CD14-positive monocyte (primary cell): Measurements from ENCODE around the gene CCDC8. TPM values are rescaled to one million over a fixed set of nuclear protein-coding genes. Genes with fewer than 3 reads are reported as not detected.

Experiments
- DNase-seq, 3 donors: peaks; one replicate each; pipeline ENCODE4 v3.0.0-alpha.2; 2011 to 2022
- H2AFZ ChIP-seq: 2 replicates; pipeline ENCODE4 v1.6.0; 2012; ENCODE audit warnings: mild to moderate bottlenecking, low read depth, low read length, inconsistent platforms; ENCODE audit not compliant: insufficient read depth, poor library complexity, severe bottlenecking
- H3K27ac ChIP-seq, 2 donors: 1 replicate in 1 of 2; 2 replicates in 1 of 2; pipeline ENCODE4 v1.5.1; 2012 to 2013; ENCODE audit warnings: low read length in 2 of 2, control low read depth in 1 of 2, inconsistent platforms in 1 of 2, low read depth in 1 of 2, mild to moderate bottlenecking in 1 of 2
- H3K27me3 ChIP-seq, 2 donors: one replicate each; pipeline versions ENCODE4 v1.6.0 to v1.6.1; 2011 to 2013; ENCODE audit warnings: low read length in 2 of 2; ENCODE audit not compliant: control insufficient read depth in 2 of 2, insufficient read depth in 2 of 2
- H3K36me3 ChIP-seq, 2 donors: replicated peaks in 1 of 2; 1 replicate in 1 of 2; 2 replicates in 1 of 2; pipeline versions ENCODE4 v1.5.1 to v1.6.1; 2012 to 2013; ENCODE audit warnings: low read length in 2 of 2, control low read depth in 1 of 2, inconsistent platforms in 1 of 2, mild to moderate bottlenecking in 1 of 2; ENCODE audit not compliant: insufficient read depth in 2 of 2, control insufficient read depth in 1 of 2
- H3K4me1 ChIP-seq, 2 donors: 1 replicate in 1 of 2; 2 replicates in 1 of 2; pipeline versions ENCODE4 v1.5.1 to v1.6.1; 2012 to 2013; ENCODE audit warnings: low read length in 2 of 2, control low read depth in 1 of 2, inconsistent platforms in 1 of 2, mild to moderate bottlenecking in 1 of 2, moderate library complexity in 1 of 2; ENCODE audit not compliant: insufficient read depth in 2 of 2, control insufficient read depth in 1 of 2
- H3K4me2 ChIP-seq: replicated peaks from 2 replicates; pipeline ENCODE3; 2012; ENCODE audit warnings: low read length, moderate library complexity, mild to moderate bottlenecking; ENCODE audit not compliant: poor library complexity, severe bottlenecking; ENCODE audit errors: extremely low read depth
- H3K4me3 ChIP-seq, 3 experiments: fragments of 200-600 bp in 1 of 3; sonication (generic) in 1 of 3; replicated peaks in 1 of 3; 1 replicate in 2 of 3; 2 replicates in 1 of 3; pipeline ENCODE4 v1.5.1; 2011 to 2013; ENCODE audit warnings: low read length in 3 of 3, mild to moderate bottlenecking in 3 of 3, control low read depth in 2 of 3, low read depth in 2 of 3, inconsistent platforms in 1 of 3, moderate library complexity in 1 of 3
- H3K79me2 ChIP-seq: 2 replicates; pipeline ENCODE4 v1.6.0; 2012; ENCODE audit warnings: mild to moderate bottlenecking, control low read depth, inconsistent platforms, low read length, moderate library complexity; ENCODE audit not compliant: insufficient read depth
- H3K9ac ChIP-seq: 2 replicates; pipeline ENCODE4 v1.6.0; 2017; ENCODE audit warnings: low read length, mild to moderate bottlenecking; ENCODE audit not compliant: insufficient read depth, poor library complexity, severe bottlenecking
- H3K9me3 ChIP-seq, 2 donors: replicated peaks in 1 of 2; 1 replicate in 1 of 2; 2 replicates in 1 of 2; pipeline versions ENCODE4 v1.5.1 to v1.6.1; 2012 to 2013; ENCODE audit warnings: low read length in 2 of 2, control low read depth in 1 of 2; ENCODE audit not compliant: control insufficient read depth in 1 of 2, insufficient read depth in 1 of 2
- H4K20me1 ChIP-seq: 2 replicates; pipeline ENCODE4 v1.6.0; 2012; ENCODE audit warnings: mild to moderate bottlenecking, low read length, control low read depth, moderate library complexity; ENCODE audit not compliant: insufficient read depth
- H3K27ac Mint-ChIP-seq, 7 donors: one replicate each; pipeline ENCODE4 v1.8.0; 2020; ENCODE audit warnings: mild to moderate bottlenecking in 7 of 7, mixed read lengths in 7 of 7, moderate library complexity in 6 of 7, inconsistent platforms in 2 of 7
- H3K27me3 Mint-ChIP-seq, 3 donors: one replicate each; pipeline ENCODE4 v1.8.0; 2021 to 2022; ENCODE audit warnings: low read depth in 3 of 3, mild to moderate bottlenecking in 3 of 3, mixed read lengths in 3 of 3, moderate library complexity in 3 of 3, inconsistent platforms in 1 of 3
- H3K36me3 Mint-ChIP-seq, 2 donors: one replicate each; pipeline ENCODE4 v1.8.0; 2020; ENCODE audit warnings: mixed read lengths in 2 of 2, inconsistent platforms in 1 of 2, mild to moderate bottlenecking in 1 of 2
- H3K4me1 Mint-ChIP-seq: one replicate; pipeline ENCODE4 v1.8.0; 2020; ENCODE audit warnings: mild to moderate bottlenecking, mixed read lengths
- H3K4me3 Mint-ChIP-seq, 2 donors: one replicate each; pipeline ENCODE4 v1.8.0; 2020; ENCODE audit warnings: mild to moderate bottlenecking in 2 of 2, mixed read lengths in 2 of 2, moderate library complexity in 1 of 2
- H3K9me3 Mint-ChIP-seq, 7 donors: one replicate each; pipeline ENCODE4 v1.8.0; 2020 to 2022; ENCODE audit warnings: mixed read lengths in 7 of 7, mild to moderate bottlenecking in 6 of 7, moderate library complexity in 6 of 7, inconsistent platforms in 2 of 7
- WGBS: methylation state at CpG from one replicate; pipeline ENCODE4 v1.1.5; 2013; ENCODE audit warnings: missing lambda C conversion rate; ENCODE audit not compliant: insufficient coverage; 5-methylcytosine and 5-hydroxymethylcytosine counted together
- intact Hi-C, 2 donors: fragments of 100-400 bp; cut with micrococcal nuclease; formaldehyde crosslinking; loops; one replicate each; pipeline versions ENCODE4 v1.15.0 to v1.15.1; 2023
- polyA plus RNA-seq, 3 donors: library from polyadenylated mRNA; depleted of rRNA in 1 of 3; unstranded in 2 of 3; stranded (reverse) in 1 of 3; fragments of 300-500 nt in 2 of 3; fragments of >200 nt in 1 of 3; fragmentation: Illumina TruSeq in 2 of 3; gene quantifications; 1 replicate in 2 of 3; 2 replicates in 1 of 3; pipeline ENCODE4 v1.2.3, GENCODE V29; 2012 to 2021
- TF ChIP-seq, protein P1 (sequence below): fragments of 200-600 bp; IDR thresholded peaks from one replicate; pipeline ENCODE4 v1.8.0; 2022; ENCODE audit warnings: antibody characterized with exemption, mild to moderate bottlenecking

CCDC8 gene
- polyA plus RNA-seq, 3 donors = not detected

DNA sequence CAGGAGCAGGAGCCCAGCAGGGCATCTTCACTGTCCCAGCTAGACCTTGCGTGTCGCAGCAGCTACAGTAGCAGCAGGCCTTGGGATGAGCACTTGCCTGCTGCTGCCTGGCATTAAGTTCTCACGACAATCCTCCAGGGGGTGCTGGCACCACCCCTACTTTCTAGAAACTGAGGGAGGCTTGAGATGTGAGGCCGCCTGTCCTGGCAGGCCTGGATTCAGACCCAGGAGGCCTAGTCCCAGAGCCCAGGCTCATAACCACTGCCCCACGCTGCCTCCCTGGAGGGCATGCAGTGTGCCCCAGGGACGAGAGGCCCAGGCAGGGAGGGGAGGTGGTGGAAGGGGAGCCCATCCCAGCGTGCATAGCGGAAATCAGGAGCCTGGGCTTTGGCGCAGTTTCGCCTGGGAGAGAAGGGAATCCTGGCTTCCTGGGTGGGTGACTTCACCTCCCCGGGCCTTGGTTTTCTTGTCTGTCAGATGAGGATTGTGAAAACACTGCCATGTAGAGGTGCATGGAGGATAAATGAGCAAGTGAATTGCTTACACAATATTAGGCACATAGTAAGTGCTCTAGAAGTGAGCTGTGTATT is 40.4 kb downstream of the CCDC8 start:
- Histone ChIP-seq H3K27me3 (no peaks in the 10 kb centered on the region), H3K27ac (no peak overlapping the region), H3K4me3 (no peak overlapping the region), H3K36me3 (peaks cover 41 to 61% of the 10 kb centered on the region in 2 donors), H4K20me1 (peaks cover 20% of the 10 kb centered on the region), H3K4me1 (no peaks in the 10 kb centered on the region), H3K9ac (no peak overlapping the region), H3K79me2 (peaks cover 13% of the 10 kb centered on the region), H3K9me3 (no peaks in the 10 kb centered on the region), H2AFZ (no peak overlapping the region), H3K4me2 (no peak overlapping the region)
- DNase-seq = no peak
- 92% methylated on average over 9 of the region's 11 CpGs for WGBS
- TF ChIP-seq, protein P1, sequence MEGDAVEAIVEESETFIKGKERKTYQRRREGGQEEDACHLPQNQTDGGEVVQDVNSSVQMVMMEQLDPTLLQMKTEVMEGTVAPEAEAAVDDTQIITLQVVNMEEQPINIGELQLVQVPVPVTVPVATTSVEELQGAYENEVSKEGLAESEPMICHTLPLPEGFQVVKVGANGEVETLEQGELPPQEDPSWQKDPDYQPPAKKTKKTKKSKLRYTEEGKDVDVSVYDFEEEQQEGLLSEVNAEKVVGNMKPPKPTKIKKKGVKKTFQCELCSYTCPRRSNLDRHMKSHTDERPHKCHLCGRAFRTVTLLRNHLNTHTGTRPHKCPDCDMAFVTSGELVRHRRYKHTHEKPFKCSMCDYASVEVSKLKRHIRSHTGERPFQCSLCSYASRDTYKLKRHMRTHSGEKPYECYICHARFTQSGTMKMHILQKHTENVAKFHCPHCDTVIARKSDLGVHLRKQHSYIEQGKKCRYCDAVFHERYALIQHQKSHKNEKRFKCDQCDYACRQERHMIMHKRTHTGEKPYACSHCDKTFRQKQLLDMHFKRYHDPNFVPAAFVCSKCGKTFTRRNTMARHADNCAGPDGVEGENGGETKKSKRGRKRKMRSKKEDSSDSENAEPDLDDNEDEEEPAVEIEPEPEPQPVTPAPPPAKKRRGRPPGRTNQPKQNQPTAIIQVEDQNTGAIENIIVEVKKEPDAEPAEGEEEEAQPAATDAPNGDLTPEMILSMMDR = no peak
- intact Hi-C loops = no loop called here
- Mint-ChIP-seq H3K27me3 (peaks cover 0 to 3% (median 0%) of the 10 kb centered on the region in 3 donors), H3K27ac (no peak overlapping the region), H3K4me3 (no peak overlapping the region), H3K4me1 (no peaks in the 10 kb centered on the region), H3K36me3 (peaks cover 41 to 47% of the 10 kb centered on the region in 2 donors), H3K9me3 (peaks cover 0 to 1% (median 0%) of the 10 kb centered on the region in 7 donors)

GRCh38 chr19:46371371-46371901 is 41.9 kb downstream of the CCDC8 start:
- TF ChIP-seq, protein P1 = no peak
- Mint-ChIP-seq H3K9me3 (peaks cover 0 to 1% (median 0%) of the 10 kb centered on the region in 7 donors), H3K4me1 (no peaks in the 10 kb centered on the region), H3K27ac (peak overlapping the region in 1 of 7 donors; percentile 0), H3K4me3 (no peak overlapping the region), H3K27me3 (peaks cover 0 to under 1% (median 0%) of the 10 kb centered on the region in 3 donors), H3K36me3 (peaks cover 39 to 46% of the 10 kb centered on the region in 2 donors)
- DNase-seq = no peak
- H4K20me1 ChIP-seq = peaks cover 25% of the 10 kb centered on the region
- no peak overlapping the region for H3K4me2 ChIP-seq
- H3K4me3 ChIP-seq = no peak overlapping the region
- H3K27me3 ChIP-seq = no peaks in the 10 kb centered on the region
- H2AFZ ChIP-seq = no peak overlapping the region
- H3K9ac ChIP-seq = no peak overlapping the region
- intact Hi-C loops = no loop called here
- H3K27ac ChIP-seq = no peak overlapping the region
- H3K79me2 ChIP-seq = peaks cover 19% of the 10 kb centered on the region
- no peaks in the 10 kb centered on the region for H3K9me3 ChIP-seq
- WGBS = 66% methylated on average over 7 of the region's 10 CpGs
- H3K4me1 ChIP-seq = no peaks in the 10 kb centered on the region
- peaks cover 34 to 61% of the 10 kb centered on the region in 2 donors for H3K36me3 ChIP-seq
